HepG2 (cell line): ENCODE measurements around the gene NBPF1. TPM values are rescaled to one million over a fixed set of nuclear protein-coding genes. Genes with fewer than 3 reads are reported as not detected.

Source experiments
- DNMT1 ChIP-seq: sonication (generic); formaldehyde crosslinking; IDR thresholded peaks from 2 replicates; pipeline ENCODE4 v1.5.1; 2020; ENCODE audit warnings: mild to moderate bottlenecking, missing genetic modification reagents
- FOXO1 ChIP-seq: sonication (generic); formaldehyde crosslinking; IDR thresholded peaks from 2 replicates; pipeline ENCODE4 v1.4.0; 2020; ENCODE audit warnings: missing genetic modification reagents
- GATA4 ChIP-seq: sonication (generic); IDR thresholded peaks from 2 replicates; pipeline ENCODE4 v1.6.1; 2016; ENCODE audit warnings: antibody characterized with exemption, low read depth, borderline replicate concordance
- KLF6 ChIP-seq: IDR thresholded peaks from 2 replicates; pipeline ENCODE4 v1.8.0; 2016; ENCODE audit warnings: missing biosample characterization, missing genetic modification reagents
- MLX ChIP-seq: IDR thresholded peaks from 2 replicates; pipeline ENCODE4 v1.6.1; 2016
- PPARG ChIP-seq: conservative IDR thresholded peaks from 2 replicates; pipeline ENCODE4 v1.6.1; 2016; ENCODE audit warnings: missing biosample characterization, missing genetic modification reagents
- SNAPC5 ChIP-seq: sonication (generic); formaldehyde crosslinking; IDR thresholded peaks from 2 replicates; pipeline ENCODE4 v1.8.1; 2023; ENCODE audit warnings: mild to moderate bottlenecking, missing genetic modification reagents, borderline replicate concordance
- TEAD2 ChIP-seq: sonication (generic); formaldehyde crosslinking; IDR thresholded peaks from 2 replicates; pipeline ENCODE4 v1.9.0; 2021; ENCODE audit warnings: missing genetic modification reagents
- ZBTB21 ChIP-seq: sonication (generic); formaldehyde crosslinking; IDR thresholded peaks from 2 replicates; pipeline ENCODE4 v1.4.0; 2020; ENCODE audit warnings: missing genetic modification reagents
- ZBTB26 ChIP-seq: IDR thresholded peaks from 2 replicates; pipeline ENCODE4 v1.6.1; 2016; ENCODE audit warnings: missing compliant biosample characterization, missing genetic modification reagents, borderline replicate concordance
- ZNF142 ChIP-seq: sonication (generic); formaldehyde crosslinking; IDR thresholded peaks from 2 replicates; pipeline ENCODE4 v1.4.0; 2020; ENCODE audit warnings: missing genetic modification reagents
- ZNF280B ChIP-seq: sonication (generic); formaldehyde crosslinking; IDR thresholded peaks from 2 replicates; pipeline ENCODE4 v1.5.0; 2020; ENCODE audit warnings: missing genetic modification reagents, mild to moderate bottlenecking, borderline replicate concordance
- ZNF652 ChIP-seq: IDR thresholded peaks from 2 replicates; pipeline ENCODE4 v1.6.1; 2016; ENCODE audit warnings: low read depth, borderline replicate concordance
- ZNF687 ChIP-seq: sonication (generic); formaldehyde crosslinking; IDR thresholded peaks from 2 replicates; pipeline ENCODE4 v1.5.1; 2020; ENCODE audit warnings: mild to moderate bottlenecking, missing genetic modification reagents, moderate library complexity
- polyA plus RNA-seq, 8 experiments: library from polyadenylated mRNA; depleted of rRNA in 3 of 8; stranded (reverse) in 7 of 8; unstranded in 1 of 8; fragments of >200 nt; fragmentation: Illumina TruSeq in 4 of 8; extraction: Trizol in 4 of 8; gene quantifications; 2 replicates each; pipeline versions ENCODE4 v1.2.1 to v1.2.3, GENCODE V29; 2011 to 2016; ENCODE audit warnings: low read depth in 4 of 8, missing spikeins in 1 of 8, mixed read lengths in 1 of 8; ENCODE audit not compliant: insufficient read depth in 1 of 8
- total RNA-seq, 5 experiments: library from RNA; depleted of rRNA; stranded (reverse); fragments of >200 nt; fragmentation: Illumina TruSeq; extraction: Trizol; gene quantifications; 2 replicates each; pipeline ENCODE4 v1.2.3, GENCODE V29; 2016; ENCODE audit warnings: low read depth in 1 of 5

Gene NBPF1
- total and polyA plus RNA-seq, 2 of the 13 experiments (the other 11 are each of a cell fraction or from before 2014, with no cell fraction given) = 30.3 to 35.6 TPM

- TF ChIP-seq ZNF142 = peak; percentile 52; the same call in 1 of the 2 replicates
- TF ChIP-seq ZBTB21 (CRISPR knock-in tag) = peak; percentile 27; the same call in 1 of the 2 replicates
- peak; percentile 58; the same call in 1 of the 2 replicates for TF ChIP-seq GATA4
- TF ChIP-seq ZNF652 (CRISPR knock-in tag) = peak; percentile 72
- TF ChIP-seq ZNF280B (CRISPR knock-in tag) = peak; percentile 98
- peak; percentile 96 for TF ChIP-seq ZBTB26 (CRISPR knock-in tag)
- peak; percentile 86 for TF ChIP-seq PPARG (CRISPR knock-in tag)
- peak; percentile 84 for TF ChIP-seq MLX (CRISPR knock-in tag)
- TF ChIP-seq FOXO1 = peak; percentile 97
- TF ChIP-seq ZNF687 = peak; percentile 95
- peak; percentile 94 for TF ChIP-seq TEAD2 (CRISPR knock-in tag)
- peak; percentile 98 for TF ChIP-seq KLF6 (CRISPR knock-in tag)
- peak; percentile 100 for TF ChIP-seq DNMT1 (CRISPR knock-in tag)
- TF ChIP-seq SNAPC5 (CRISPR knock-in tag) = peak; percentile 29; the same call in 1 of the 2 replicates
These were observed 31.3 kb upstream of the NBPF1 start (continued) for GRCh38 chr1:16644482-16645270.
